H1 (cell line): ENCODE results near the gene IRX4.

Source experiments
- PHF8 ChIP-seq: fragments of 200-600 bp; sonication (generic); conservative IDR thresholded peaks from 2 replicates; pipeline ENCODE4 v1.7.1; 2012; ENCODE audit warnings: low read depth, mild to moderate bottlenecking, inconsistent platforms, low read length, moderate library complexity
- SP1 ChIP-seq: IDR thresholded peaks from 2 replicates; pipeline ENCODE4 v1.6.1; 2011; ENCODE audit warnings: low read depth, low read length

DNA sequence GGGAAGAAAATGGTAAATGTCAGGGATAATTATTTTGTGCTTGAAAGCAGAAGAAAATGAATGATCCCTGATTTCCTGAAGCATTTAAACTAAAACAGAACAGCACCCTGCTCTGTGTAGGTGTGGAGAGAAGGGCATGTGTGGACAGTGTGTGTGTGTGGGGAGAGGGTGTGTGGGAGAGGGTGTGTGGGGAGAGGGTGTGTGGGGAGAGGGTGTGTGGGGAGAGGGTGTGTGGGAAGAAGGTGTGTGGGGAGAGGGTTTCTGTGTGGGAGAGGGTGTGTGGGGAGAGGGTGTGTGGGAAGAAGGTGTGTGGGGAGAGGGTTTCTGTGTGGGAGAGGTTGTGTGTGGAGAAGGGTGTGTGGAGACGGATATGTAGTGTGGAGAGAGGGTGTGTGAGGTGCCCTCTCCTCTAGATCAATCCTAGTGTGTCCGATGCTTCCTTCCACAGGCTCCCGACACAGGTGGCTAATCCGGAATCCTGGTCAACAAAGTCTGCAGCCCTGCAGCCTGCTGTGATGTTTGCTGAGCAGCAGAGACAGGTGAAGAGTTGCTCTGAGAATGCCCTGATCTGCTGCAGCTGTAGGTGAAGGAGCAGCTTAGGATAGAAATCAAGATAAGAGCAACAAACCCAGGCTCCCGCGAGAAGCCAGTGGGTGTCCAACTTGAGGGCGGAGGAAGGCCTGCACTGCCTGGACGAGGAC lies 15.5 kb downstream of the IRX4 start:
- no peak for TF ChIP-seq PHF8
- TF ChIP-seq SP1, result no peak
